Measurements from ENCODE around the gene CEP131. TPM values are rescaled to one million over a fixed set of nuclear protein-coding genes. Genes with fewer than 3 reads are reported as not detected.

Gene CEP131
- total RNA-seq, 1 donor from 2014 or later = 15.9 TPM

- Mint-ChIP-seq H3K36me3 (ENCODE audit: low read depth) (peaks cover 26% of the 10 kb centered on the region), H3K4me1 (peaks cover 37% of the 10 kb centered on the region)
Measured at GRCh38 chr17:81235822-81236740, 13.3 kb upstream of the CEP131 start.

GRCh38 chr17:81234940-81235821, 12.4 kb upstream of the CEP131 start:
- DNase-seq (no peak), ATAC-seq (ENCODE audit: low read depth) (no peak)
- no peak for TF ChIP-seq CTCF (IDR thresholded peaks at IDR 0.05)
- ChIA-PET POLR2A (interaction anchor here (0.5 kb wide), 1 partner anchor 13 kb away, joined by 4 read pairs; no protein-coding TSS in a partner anchor), CTCF (no interaction called here)
- H3K36me3 Mint-ChIP-seq (ENCODE audit: low read depth) = peaks cover 30% of the 10 kb centered on the region
- intact Hi-C loops (cut with micrococcal nuclease) = loop anchor here (5.0 kb wide), 1 partner anchor 973 kb away; the partner anchor contains the start of gene RNF213
- no peaks in the 10 kb centered on the region for H3K9me3 Mint-ChIP-seq
- no peaks in the 10 kb centered on the region for H3K27me3 Mint-ChIP-seq
- H3K4me1 Mint-ChIP-seq = peaks cover 32% of the 10 kb centered on the region
- H3K27ac Mint-ChIP-seq = no peak overlapping the region
- no peak overlapping the region for H3K4me3 Mint-ChIP-seq

More at GRCh38 chr17:81235822-81236740, 13.3 kb upstream of the CEP131 start:
- intact Hi-C loops (cut with micrococcal nuclease) = loop anchor here (5.0 kb wide), 1 partner anchor 974 kb away; the partner anchor contains the start of gene RNF213
- ATAC-seq (ENCODE audit: low read depth) = no peak
- no peak for TF ChIP-seq CTCF (IDR thresholded peaks at IDR 0.05)
- Mint-ChIP-seq H3K27ac (no peak overlapping the region), H3K4me3 (no peak overlapping the region), H3K9me3 (no peaks in the 10 kb centered on the region), H3K27me3 (no peaks in the 10 kb centered on the region)
- DNase-seq = no peak
- ChIA-PET CTCF (no interaction called here), POLR2A (interaction anchor here (0.5 kb wide), 1 partner anchor 12 kb away, joined by 4 read pairs; no protein-coding TSS in a partner anchor)

GRCh38 chr17:81234506-81234855, 11.7 kb upstream of the CEP131 start:
- ATAC-seq (ENCODE audit: low read depth) (no peak), DNase-seq (no peak)
- Mint-ChIP-seq H3K27me3 (no peaks in the 10 kb centered on the region), H3K36me3 (ENCODE audit: low read depth) (peaks cover 35% of the 10 kb centered on the region), H3K27ac (no peak overlapping the region), H3K4me3 (no peak overlapping the region), H3K4me1 (peaks cover 34% of the 10 kb centered on the region), H3K9me3 (no peaks in the 10 kb centered on the region)
- CTCF ChIA-PET = no interaction called here
- no peak for TF ChIP-seq CTCF (IDR thresholded peaks at IDR 0.05)
- intact Hi-C loops (cut with micrococcal nuclease) = no loop called here
- POLR2A ChIA-PET = no interaction called here

GRCh38 chr17:81233811-81234505, 11.2 kb upstream of the CEP131 start:
- CTCF ChIA-PET = no interaction called here
- DNase-seq (no peak), ATAC-seq (ENCODE audit: low read depth) (no peak)
- H3K27ac Mint-ChIP-seq = no peak overlapping the region
- H3K36me3 Mint-ChIP-seq (ENCODE audit: low read depth) = peaks cover 35% of the 10 kb centered on the region
- intact Hi-C loops (cut with micrococcal nuclease) = no loop called here
- POLR2A ChIA-PET = no interaction called here
- no peak overlapping the region for H3K4me3 Mint-ChIP-seq
- no peaks in the 10 kb centered on the region for H3K27me3 Mint-ChIP-seq
- H3K4me1 Mint-ChIP-seq = peaks cover 32% of the 10 kb centered on the region
- TF ChIP-seq CTCF (IDR thresholded peaks at IDR 0.05) = no peak
- no peaks in the 10 kb centered on the region for H3K9me3 Mint-ChIP-seq

Data from activated B cell treated with CpG ODN at 0.5 μM for 24 hours (primary cell).